ENCODE data around the gene DYSF. TPM values are rescaled to one million over a fixed set of nuclear protein-coding genes. Genes with fewer than 3 reads are reported as not detected.

The DYSF gene
- total RNA-seq, 4 donors from 2014 or later, result 1.7 to 5.0 (median 2.6) TPM

DNA sequence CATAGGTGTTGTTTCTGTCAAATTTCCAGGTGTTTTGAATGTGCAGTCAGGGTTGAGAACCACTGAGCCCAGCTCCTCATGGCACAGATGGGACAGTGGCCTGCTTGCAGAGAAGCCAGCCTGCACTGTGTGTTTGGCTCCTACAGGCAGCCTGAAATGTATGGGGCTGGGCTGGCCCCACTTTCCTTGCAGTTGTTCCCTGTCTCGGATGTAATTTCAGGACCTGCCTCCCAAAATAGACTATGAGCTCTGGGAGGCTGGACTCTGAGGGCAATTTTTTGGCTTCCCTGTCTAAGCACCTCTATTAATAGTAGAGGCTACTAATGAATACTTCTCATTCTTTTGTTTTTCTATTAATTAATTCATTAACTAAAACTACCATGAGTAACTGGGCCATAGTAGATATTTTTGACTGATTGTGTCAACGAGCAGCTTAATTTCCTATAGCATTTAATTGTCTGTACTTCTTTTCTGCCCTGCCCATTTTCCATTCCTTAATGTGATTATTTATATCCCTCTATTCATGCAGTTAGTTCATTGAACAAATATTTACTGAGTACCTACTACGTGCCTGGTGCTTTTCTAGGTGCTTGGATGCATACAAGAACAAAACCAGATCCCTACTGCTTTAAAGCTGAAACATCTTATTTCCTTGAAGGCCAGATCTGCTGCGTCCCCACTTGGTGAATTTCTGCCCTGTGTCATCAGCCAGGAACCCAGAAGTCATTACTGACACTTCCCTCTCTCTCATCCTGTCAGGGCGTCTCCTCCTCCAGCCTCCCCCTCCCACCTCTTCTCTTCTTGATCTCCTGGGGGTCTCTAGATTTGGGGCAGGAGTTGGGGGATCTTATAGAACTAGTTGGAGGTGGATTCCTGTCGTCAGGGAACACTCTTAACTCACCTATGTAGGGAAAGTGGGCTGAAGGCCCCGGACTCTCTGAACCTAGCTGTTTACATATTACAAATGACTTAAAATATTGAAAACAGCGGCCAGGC is 16.3 kb downstream of the DYSF start:
- Histone ChIP-seq H3K4me1 (peaks cover 22% of the 10 kb centered on the region), H3K27me3 (peaks cover 44% of the 10 kb centered on the region), H3K9me3 (no peaks in the 10 kb centered on the region), H3K4me3 (no peak overlapping the region), H3K27ac (no peak overlapping the region), H3K36me3 (no peaks in the 10 kb centered on the region)
- no peak for TF ChIP-seq POLR2AphosphoS5 (IDR thresholded peaks at IDR 0.05)
- no peak for TF ChIP-seq EP300 (IDR thresholded peaks at IDR 0.05)
- TF ChIP-seq, protein P1, sequence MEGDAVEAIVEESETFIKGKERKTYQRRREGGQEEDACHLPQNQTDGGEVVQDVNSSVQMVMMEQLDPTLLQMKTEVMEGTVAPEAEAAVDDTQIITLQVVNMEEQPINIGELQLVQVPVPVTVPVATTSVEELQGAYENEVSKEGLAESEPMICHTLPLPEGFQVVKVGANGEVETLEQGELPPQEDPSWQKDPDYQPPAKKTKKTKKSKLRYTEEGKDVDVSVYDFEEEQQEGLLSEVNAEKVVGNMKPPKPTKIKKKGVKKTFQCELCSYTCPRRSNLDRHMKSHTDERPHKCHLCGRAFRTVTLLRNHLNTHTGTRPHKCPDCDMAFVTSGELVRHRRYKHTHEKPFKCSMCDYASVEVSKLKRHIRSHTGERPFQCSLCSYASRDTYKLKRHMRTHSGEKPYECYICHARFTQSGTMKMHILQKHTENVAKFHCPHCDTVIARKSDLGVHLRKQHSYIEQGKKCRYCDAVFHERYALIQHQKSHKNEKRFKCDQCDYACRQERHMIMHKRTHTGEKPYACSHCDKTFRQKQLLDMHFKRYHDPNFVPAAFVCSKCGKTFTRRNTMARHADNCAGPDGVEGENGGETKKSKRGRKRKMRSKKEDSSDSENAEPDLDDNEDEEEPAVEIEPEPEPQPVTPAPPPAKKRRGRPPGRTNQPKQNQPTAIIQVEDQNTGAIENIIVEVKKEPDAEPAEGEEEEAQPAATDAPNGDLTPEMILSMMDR (IDR thresholded peaks at IDR 0.05), result no peak
- no peak for TF ChIP-seq POLR2A (IDR thresholded peaks at IDR 0.05)
- 61% methylated on average over 8 of the region's 8 CpGs for WGBS
- DNase-seq (ENCODE audit: low spot score in 2 of 2), result no peak

DNA sequence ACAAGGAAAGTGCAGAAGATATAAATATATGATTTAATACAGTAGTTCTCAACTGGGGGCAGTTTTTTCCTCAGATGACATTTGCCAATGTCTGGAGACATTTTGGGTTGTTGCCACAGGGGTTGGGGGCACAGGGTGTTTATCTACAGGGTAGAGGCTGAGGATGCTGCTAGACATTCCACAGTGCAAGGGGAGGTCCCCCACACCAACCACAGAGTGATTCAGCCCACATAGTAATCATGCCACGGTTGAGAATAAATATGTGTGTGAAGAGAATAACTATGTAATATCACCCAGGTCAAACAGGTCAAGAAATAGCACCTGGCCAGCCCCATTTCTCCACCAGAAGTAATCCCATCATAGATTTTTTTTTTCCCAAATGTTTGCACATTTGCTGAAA is 17.9 kb downstream of the DYSF start:
- no peaks in the 10 kb centered on the region for H3K36me3 ChIP-seq
- 53% methylated on average over 1 of the region's 1 CpG for WGBS
- H3K4me1 ChIP-seq, result peaks cover 13% of the 10 kb centered on the region
- no peak overlapping the region for H3K27ac ChIP-seq
- H3K9me3 ChIP-seq, result no peaks in the 10 kb centered on the region
- peaks cover 29% of the 10 kb centered on the region for H3K27me3 ChIP-seq
- DNase-seq (ENCODE audit: low spot score in 2 of 2), result no peak
- no peak overlapping the region for H3K4me3 ChIP-seq
- TF ChIP-seq, protein P1 (IDR thresholded peaks at IDR 0.05), result no peak
- TF ChIP-seq POLR2AphosphoS5 (IDR thresholded peaks at IDR 0.05), result no peak
- no peak for TF ChIP-seq POLR2A (IDR thresholded peaks at IDR 0.05)
- no peak for TF ChIP-seq EP300 (IDR thresholded peaks at IDR 0.05)

DNA sequence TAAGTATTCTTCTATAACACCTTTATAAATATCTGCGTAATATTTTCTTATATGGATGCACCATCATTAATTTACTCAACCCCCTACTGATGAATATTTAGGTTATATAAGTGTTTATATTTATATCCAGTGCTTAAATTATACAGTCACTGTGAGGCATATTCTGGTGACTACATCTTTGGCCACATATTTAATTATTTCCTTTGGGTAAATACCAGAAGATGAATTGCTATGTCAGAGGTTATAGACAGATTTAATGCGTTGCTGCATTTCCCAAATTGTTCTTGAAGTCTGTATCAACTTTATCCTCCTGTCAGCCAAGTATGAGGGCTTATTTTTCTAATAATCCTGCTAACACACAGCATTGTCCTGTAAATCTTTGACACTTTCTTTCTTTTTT is 18.7 kb downstream of the DYSF start:
- no peak for DNase-seq (ENCODE audit: low spot score in 2 of 2)
- TF ChIP-seq, protein P1 (IDR thresholded peaks at IDR 0.05), result no peak
- no peak for TF ChIP-seq POLR2A (IDR thresholded peaks at IDR 0.05)
- TF ChIP-seq EP300 (IDR thresholded peaks at IDR 0.05), result no peak
- no peak for TF ChIP-seq POLR2AphosphoS5 (IDR thresholded peaks at IDR 0.05)
- Histone ChIP-seq H3K27ac (no peak overlapping the region), H3K27me3 (peaks cover 21% of the 10 kb centered on the region), H3K9me3 (no peaks in the 10 kb centered on the region), H3K4me3 (no peak overlapping the region), H3K4me1 (peaks cover 5% of the 10 kb centered on the region), H3K36me3 (no peaks in the 10 kb centered on the region)
- WGBS, result 59% methylated on average over 2 of the region's 2 CpGs

DNA sequence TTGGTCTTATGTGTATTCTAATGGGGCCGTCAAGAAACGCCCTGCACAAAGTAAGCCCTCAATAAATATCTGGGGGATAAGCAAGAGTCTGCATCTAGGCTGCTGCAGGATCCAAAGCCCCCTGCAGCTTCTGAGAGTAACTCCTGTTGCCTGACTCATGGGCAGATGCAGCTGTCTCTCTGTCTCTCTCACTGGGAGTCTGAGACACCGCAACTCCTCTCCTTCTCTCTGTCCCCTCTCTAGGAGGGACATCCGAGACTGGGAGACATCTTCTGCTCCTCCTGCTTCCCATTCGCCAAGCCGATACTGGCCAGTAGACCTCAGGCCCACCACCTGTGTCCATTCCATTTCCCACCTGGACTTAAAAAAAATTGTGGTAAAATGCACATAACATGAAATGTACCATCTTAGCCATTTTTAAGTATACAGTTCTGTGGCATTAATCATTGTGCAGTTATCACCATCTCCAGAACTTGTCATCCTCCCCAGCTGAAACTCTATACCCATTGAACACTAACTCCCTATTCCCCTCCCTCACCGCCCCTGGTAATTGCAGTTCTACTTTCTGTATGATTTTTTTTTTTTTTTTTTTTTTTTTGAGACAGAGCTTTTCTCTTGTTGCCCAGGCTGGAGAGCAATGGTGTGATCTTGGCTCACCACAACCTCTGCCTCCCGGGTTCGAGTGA is 20.1 kb downstream of the DYSF start:
- Histone ChIP-seq H3K36me3 (no peaks in the 10 kb centered on the region), H3K9me3 (no peaks in the 10 kb centered on the region), H3K4me3 (no peak overlapping the region), H3K27ac (no peak overlapping the region), H3K4me1 (no peaks in the 10 kb centered on the region), H3K27me3 (peaks cover 11% of the 10 kb centered on the region)
- no peak for DNase-seq (ENCODE audit: low spot score in 2 of 2)
- TF ChIP-seq POLR2A (IDR thresholded peaks at IDR 0.05), result no peak
- TF ChIP-seq, protein P1 (IDR thresholded peaks at IDR 0.05), result no peak
- TF ChIP-seq EP300 (IDR thresholded peaks at IDR 0.05), result no peak
- TF ChIP-seq POLR2AphosphoS5 (IDR thresholded peaks at IDR 0.05), result no peak
- WGBS, result 89% methylated on average over 9 of the region's 9 CpGs
